GM18505 (cell line): ENCODE data around the gene CBLL1.

Source experiments
- ATAC-seq: cut with Tn5 transposase; IDR thresholded peaks from one replicate; pipeline ENCODE4 v1.9.1; 2021; ENCODE audit not compliant: unreplicated experiment
- POLR2A ChIP-seq: IDR thresholded peaks from 4 replicates; pipeline ENCODE4 v1.6.1; 2011; ENCODE audit warnings: borderline replicate concordance; ENCODE audit not compliant: insufficient read depth, insufficient read length; ENCODE audit errors: extremely low read depth

Gene CBLL1, protein sequence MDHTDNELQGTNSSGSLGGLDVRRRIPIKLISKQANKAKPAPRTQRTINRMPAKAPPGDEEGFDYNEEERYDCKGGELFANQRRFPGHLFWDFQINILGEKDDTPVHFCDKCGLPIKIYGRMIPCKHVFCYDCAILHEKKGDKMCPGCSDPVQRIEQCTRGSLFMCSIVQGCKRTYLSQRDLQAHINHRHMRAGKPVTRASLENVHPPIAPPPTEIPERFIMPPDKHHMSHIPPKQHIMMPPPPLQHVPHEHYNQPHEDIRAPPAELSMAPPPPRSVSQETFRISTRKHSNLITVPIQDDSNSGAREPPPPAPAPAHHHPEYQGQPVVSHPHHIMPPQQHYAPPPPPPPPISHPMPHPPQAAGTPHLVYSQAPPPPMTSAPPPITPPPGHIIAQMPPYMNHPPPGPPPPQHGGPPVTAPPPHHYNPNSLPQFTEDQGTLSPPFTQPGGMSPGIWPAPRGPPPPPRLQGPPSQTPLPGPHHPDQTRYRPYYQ

DNA sequence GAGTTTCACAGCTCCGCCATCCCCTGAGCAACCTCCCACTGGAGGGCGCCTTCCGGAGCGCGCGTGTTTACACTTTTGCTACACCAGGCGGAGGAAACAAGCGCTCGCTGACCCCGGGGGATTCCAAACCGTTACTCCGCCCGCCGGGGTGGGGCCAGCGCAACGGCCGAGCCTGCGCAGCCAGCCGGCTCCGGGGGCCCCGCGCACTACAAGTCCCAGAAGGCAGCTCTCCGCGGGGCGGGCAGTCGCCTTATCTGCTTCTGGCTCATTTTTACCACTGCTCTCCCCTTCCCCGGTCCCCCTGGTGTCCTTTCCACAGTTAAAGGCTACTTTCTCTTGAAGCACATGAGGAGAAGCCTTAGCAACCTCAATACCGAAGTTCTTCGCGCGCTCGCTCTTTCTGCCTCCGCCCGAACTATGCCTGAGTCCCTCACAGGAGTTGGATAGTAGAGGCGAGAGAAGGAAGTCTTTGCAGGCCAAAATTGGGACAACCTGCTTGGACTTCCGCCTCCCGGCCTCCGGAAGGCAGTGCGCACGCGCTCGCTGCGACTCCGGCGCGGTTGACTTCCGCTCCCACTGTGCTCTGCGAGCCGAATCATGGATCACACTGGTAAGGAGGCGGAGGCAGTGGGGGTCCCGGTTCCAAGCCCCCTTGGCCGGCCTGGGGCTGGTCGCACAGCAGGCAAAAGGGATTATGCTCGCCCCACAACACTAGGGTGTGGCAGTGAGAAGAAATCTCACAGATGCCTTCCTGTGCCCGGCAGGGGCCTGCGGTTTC lies at the start of gene CBLL1:
Gene CBLL1, plus strand, starts transcription at position 576 of the 778 bp plus-strand sequence. Its CDS starts 22 bp downstream, at position 598.
- peak; percentile 76 for TF ChIP-seq POLR2A
- ATAC-seq: peak; percentile 91

DNA sequence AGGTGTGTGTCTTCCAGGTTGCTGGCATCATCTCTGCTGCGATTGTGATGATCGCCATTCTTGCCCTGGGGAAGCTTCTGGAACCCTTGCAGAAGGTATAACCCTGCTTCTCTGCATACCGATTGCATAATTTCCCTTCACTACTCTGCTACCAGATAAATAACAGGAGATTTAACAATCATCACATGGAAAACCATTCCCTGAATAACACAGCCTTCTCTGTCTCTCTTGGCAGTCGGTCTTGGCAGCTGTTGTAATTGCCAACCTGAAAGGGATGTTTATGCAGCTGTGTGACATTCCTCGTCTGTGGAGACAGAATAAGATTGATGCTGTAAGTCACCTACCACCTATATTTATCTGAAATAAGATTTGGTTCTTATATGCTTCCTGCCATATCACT lies 49.6 kb upstream of the CBLL1 start:
- no peak for TF ChIP-seq POLR2A
- ATAC-seq: no peak

DNA sequence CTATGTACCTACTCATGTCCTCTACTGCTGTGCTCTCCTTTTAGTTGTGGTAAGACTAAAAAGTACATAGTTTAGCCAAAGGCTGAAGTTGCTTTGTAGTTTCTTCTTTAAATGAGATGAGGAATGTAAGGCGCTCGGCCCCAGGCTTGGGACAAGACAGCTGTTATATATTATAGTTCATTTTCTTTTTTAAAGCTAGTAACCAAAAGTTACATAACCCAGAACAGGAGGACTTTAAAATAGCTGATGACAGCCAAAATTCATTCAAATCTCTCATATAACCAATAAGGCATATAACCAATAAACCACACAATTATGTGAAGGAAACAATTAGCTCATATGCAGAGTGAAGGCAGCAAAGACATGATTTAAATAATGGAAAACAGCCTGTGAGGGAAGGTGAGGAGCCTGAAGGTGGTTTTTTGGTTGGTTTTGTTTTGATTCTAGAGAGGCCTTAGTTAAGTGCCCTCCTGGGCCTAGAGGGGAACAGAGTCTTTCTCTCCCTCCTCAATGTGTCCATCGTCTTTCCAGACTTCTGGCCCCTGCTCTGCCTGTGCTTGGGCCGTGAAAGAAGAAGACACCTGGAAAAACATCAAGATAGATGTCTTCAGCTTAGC lies 47.5 kb upstream of the CBLL1 start:
- TF ChIP-seq POLR2A: no peak
- no peak for ATAC-seq

DNA sequence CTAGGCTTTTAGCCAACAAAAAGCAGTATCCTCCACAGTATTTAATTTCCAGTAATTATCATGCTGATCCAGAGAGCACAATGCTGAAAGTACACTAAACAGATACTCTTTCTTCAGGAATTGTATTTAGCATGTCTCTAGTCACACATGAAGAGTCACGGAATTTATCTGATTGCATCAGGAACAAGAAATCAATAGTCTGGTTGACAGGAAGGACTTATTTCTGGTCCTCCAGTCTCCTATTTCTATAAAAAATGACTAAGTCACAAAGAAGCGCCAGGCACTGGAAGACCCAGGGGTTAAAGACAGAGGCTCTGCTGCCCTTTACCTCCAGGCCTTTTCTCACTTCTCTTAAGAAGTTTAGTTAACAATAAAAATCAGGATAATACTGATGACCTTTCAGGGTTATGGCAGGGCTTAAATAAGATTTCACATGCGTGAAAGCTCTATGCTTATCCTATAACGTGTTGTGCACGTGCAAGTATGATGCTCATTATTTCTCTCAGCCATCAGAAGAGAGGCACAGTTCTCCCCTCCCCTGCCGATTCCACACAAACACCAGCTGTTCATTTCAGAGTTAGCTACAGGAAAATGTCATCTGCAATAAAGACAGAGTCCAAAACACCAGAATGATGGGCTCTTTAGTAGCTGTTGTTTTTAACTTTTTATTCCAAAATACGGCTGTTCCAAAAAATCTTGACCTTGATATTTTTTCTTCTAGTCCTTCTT lies 46.5 kb upstream of the CBLL1 start:
- no peak for TF ChIP-seq POLR2A
- no peak for ATAC-seq

DNA sequence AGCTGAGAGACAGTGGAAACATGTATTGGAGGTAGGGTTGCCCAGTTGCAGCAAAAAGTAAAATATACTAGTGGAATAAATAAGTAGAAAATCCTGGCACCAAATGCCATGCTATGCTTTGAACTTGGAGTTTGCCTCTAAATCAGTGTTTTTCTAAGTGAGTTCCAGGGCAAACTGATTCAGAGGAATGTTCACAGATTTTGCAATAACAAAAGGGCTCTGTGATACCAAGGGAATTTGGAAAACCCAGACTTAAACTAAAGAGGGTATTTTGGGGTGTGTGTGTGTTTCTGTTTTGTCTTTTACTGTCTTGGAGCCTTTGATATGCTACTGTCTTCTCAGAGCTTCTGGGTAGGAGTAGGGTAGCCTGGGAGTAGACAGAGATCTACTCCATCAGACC lies 43.4 kb upstream of the CBLL1 start:
- TF ChIP-seq POLR2A: no peak
- ATAC-seq: no peak

DNA sequence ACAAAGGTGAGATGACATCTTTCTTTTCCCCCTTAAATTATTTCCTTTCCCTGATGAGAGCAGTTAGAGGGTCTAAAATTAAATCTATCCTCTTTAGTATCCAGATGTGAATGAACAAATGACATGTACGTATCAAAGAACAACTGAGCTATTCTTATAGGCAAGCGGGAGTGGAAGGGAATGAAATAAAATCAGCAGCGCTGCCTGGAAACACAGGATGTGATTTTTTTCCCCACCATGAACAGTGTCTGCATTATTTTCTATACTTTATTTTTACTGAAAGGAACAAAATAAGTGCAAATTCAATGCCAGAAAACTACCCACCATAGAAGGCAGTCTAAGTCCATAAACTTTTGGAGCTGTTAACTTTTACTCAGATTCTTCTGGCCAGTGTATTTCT lies 42.8 kb upstream of the CBLL1 start:
- TF ChIP-seq POLR2A: no peak
- ATAC-seq: no peak

DNA sequence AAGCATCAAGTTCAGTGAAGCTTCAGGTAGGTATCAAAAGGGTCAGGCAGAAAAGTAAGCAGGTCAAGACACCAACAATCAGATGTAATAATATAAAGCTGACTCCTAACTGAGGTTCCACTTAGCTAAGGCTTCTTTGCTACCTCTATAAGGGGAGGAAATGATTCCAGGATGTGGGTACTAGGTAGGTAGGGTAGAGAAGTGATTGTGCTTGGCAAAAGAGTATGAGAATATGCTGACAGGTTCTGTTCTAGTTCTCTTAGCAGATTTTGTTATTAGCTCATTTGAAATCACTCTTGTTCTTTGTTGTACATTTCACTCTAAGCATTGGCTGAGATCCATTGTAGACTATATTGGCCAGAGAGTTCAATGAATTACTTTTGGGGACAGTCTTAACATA lies 40.7 kb upstream of the CBLL1 start:
- no peak for ATAC-seq
- no peak for TF ChIP-seq POLR2A

DNA sequence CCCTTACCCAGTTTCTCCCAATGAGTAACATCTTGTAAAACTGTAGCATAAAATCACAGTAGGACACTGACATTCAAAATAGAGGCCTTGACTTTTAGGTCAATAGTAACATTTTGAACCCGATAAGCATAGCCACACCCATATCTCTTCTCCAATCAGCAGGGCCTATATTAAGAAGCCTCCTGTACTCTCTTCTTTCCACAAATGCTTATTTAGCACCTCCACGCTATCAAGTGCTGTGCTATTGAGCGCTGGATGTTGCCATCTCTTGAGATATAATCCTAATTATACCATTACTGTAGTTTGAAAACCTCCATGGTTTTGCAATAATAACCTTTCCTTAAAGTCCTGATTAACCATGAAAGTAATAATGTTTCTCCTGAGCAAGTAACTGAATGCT lies 40.1 kb upstream of the CBLL1 start:
- ATAC-seq: no peak
- no peak for TF ChIP-seq POLR2A

DNA sequence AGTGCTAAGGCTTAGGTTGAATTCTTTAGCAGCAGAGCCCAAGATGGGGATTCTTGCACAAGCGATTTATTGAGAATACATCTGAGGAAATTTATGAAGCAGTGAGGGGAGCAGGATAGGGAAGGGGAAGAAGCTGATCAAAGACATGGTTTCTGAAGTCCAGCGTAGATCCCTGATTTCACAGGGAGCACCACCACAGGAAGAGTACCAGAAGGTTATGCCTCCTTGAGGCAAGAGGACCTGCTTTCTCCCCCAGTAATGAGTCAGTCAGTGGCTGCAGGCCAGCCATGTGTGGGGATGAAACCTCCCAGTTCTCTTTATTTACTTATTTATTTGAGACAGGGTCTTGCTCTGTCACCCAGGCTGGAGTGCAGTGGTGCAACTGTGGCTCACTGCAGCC lies 35.0 kb upstream of the CBLL1 start:
- TF ChIP-seq POLR2A: no peak
- ATAC-seq: no peak

DNA sequence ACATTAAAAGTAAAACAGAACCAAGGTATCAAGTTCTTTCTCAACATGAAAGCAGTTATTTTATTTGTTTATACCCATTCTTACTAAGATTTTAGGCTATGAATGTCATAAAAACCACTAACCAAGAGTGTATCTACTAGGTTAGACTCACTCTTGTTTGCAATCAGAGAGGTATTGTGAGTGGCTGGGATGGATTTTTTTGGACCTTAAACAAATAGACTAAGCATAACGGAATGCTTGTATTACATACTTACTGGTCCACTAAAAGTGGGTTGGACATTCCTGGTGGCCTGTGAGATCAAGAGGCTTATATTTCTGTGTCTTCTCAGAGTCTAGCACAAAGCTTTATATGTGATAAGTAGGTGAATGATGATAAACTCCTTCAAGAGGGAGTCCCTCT lies 32.6 kb upstream of the CBLL1 start:
- no peak for ATAC-seq
- TF ChIP-seq POLR2A: no peak

DNA sequence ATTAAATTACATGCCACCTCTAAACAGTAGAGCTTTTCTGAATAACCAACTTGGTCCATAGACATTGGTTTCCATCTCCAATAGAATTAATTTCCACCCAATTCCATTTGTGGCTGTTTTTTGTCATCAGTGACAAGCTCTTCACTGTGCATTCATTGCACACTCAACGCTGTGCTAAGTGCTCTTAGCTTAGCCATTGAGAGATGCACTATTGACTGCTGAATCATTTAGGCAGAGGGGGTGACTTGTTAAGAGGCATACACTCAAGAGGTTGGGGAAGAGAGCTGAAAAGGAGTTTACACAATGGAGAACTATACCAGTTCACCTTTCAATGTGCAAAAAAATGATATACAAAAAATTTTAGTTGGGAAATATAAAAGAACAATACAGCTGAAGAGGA lies 31.9 kb upstream of the CBLL1 start:
- no peak for TF ChIP-seq POLR2A
- ATAC-seq: no peak

DNA sequence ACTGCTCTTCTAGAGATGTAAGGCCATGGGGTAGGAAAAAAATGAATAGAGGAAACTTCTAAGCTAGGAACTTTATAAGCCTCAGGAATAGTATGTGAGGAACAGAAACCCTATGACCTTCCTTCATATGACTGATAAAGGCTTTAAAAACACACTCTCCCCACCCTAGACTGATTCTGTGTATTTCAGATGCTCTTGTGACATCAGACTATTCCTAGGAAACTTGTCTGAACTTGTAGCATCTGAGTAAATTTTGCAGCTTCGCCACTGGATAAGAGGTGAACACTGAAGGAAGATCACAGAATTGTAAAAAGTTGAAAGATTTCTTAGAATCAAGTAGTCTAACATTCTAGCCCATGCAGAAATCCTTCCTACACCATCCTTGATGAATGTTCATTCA lies 31.0 kb upstream of the CBLL1 start:
- no peak for ATAC-seq
- no peak for TF ChIP-seq POLR2A

DNA sequence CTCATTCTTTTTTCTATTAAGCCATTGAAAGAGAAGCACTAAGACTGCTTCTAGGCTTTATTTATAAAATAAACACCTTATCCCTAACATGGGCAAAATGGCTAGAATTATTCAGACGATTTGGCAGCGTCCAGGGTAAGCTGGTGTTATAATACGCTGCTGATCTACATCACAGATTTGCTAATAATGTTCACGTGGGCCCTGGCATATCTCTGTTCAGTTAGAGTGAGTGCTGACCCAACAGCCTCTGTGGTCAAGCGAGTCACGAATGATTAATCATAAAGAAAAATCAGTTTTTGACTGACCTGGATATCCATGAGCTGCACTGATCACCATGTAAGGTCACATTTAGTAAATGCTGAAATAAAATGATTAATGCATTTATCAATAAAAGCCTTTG lies 28.4 kb upstream of the CBLL1 start:
- TF ChIP-seq POLR2A: no peak
- ATAC-seq: no peak

DNA sequence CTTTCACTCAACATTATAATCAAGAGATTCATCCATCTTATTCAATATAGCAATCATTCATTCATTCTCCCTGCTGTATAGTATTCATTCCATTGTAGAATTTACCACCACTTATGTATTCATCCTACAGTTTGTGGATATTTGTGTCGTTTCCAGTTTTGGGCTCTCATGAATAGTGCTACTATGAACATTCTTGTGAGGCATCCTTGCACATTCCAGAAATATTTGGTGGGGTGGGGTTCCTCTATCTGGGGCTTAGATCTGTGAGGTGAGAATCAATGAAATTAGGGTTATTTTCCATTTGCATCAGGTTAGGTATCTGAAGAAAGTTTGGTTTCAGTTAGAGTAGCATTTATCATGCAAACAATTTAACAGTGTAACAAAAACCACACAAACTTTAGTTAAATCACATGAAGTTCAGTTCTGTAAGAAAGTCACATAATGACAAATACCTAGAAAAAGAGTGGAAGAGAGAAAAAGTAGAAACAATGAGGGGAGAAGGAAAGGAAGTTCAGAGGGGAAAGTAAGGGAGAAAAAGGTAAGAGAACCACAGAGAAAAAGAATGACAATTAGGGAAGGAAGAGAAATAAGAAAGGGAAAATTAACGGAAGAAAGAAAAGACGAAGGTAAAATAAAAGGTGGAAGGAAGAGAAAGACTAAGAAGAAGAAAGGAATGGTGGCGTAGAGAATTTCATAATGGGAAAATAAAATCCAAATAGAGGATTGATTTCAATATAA lies 25.3 kb upstream of the CBLL1 start:
- ATAC-seq: no peak
- TF ChIP-seq POLR2A: no peak
